Measurements from ENCODE around the gene HYAL3. TPM values are rescaled to one million over a fixed set of nuclear protein-coding genes. Genes with fewer than 3 reads are reported as not detected.
A peak's percentile ranks its signal among the peaks of the same experiment; 100 is the strongest.

HYAL3 gene
- total and polyA plus RNA-seq, 2 donors from 2014 or later: 2.0 to 3.2 TPM

GRCh38 chr3:50271314-50271936, 27.8 kb downstream of the HYAL3 start:
- FAIRE-seq (no peak), DNase-seq (no peak)
- Histone ChIP-seq H3K4me3 (ENCODE audit: low read length in 3 of 3) (peak overlapping the region in 1 of 3 donors; percentile 84), H3K9me3 (ENCODE audit: control insufficient read depth in 2 of 3, insufficient read depth in 1 of 3, low read length in 3 of 3) (no peaks in the 10 kb centered on the region), H3K27me3 (ENCODE audit: control insufficient read depth, insufficient read depth, low read length) (peaks cover 8% of the 10 kb centered on the region), H3K9ac (ENCODE audit: low read length in 3 of 3) (peak overlapping the region in 1 of 3 donors; percentile 95), H3K4me1 (ENCODE audit: control insufficient read depth in 2 of 3, insufficient read depth in 2 of 3, low read depth in 1 of 3, low read length in 3 of 3) (peaks cover 0 to 44% (median 28%) of the 10 kb centered on the region in 3 donors), H3K27ac (ENCODE audit: low read depth in 2 of 2, low read length in 2 of 2) (peak overlapping the region; percentile 91 to 94), H3K36me3 (ENCODE audit: control insufficient read depth in 2 of 3, insufficient read depth in 3 of 3, low read length in 3 of 3) (no peaks in the 10 kb centered on the region)
- no peak for TF ChIP-seq CTCF (IDR thresholded peaks at IDR 0.05; ENCODE audit: borderline replicate concordance, extremely low read depth, insufficient read depth)
- intact Hi-C loops (cut with DNase I): loop anchor here (5.0 kb wide), 1 partner anchor 44 kb away; no protein-coding TSS in a partner anchor

GRCh38 chr3:50270422-50271224, 28.6 kb downstream of the HYAL3 start:
- DNase-seq (no peak), FAIRE-seq (no peak)
- Histone ChIP-seq H3K4me1 (ENCODE audit: control insufficient read depth in 2 of 3, insufficient read depth in 2 of 3, low read depth in 1 of 3, low read length in 3 of 3) (peaks cover 0 to 51% (median 36%) of the 10 kb centered on the region in 3 donors), H3K4me3 (ENCODE audit: low read length in 3 of 3) (peak overlapping the region in 2 of 3 donors; percentile 73 to 84), H3K27me3 (ENCODE audit: control insufficient read depth, insufficient read depth, low read length) (peaks cover 8% of the 10 kb centered on the region), H3K9me3 (ENCODE audit: control insufficient read depth in 2 of 3, insufficient read depth in 1 of 3, low read length in 3 of 3) (no peaks in the 10 kb centered on the region), H3K27ac (ENCODE audit: low read depth in 2 of 2, low read length in 2 of 2) (peak overlapping the region; percentile 91 to 94), H3K36me3 (ENCODE audit: control insufficient read depth in 2 of 3, insufficient read depth in 3 of 3, low read length in 3 of 3) (no peaks in the 10 kb centered on the region), H3K9ac (ENCODE audit: low read length in 3 of 3) (peak overlapping the region in 1 of 3 donors; percentile 95)
- intact Hi-C loops (cut with DNase I): loop anchor here (5.0 kb wide), 1 partner anchor 43 kb away; no protein-coding TSS in a partner anchor
- no peak for TF ChIP-seq CTCF (IDR thresholded peaks at IDR 0.05; ENCODE audit: borderline replicate concordance, extremely low read depth, insufficient read depth)

GRCh38 chr3:50269977-50270413, 29.2 kb downstream of the HYAL3 start:
- TF ChIP-seq CTCF (IDR thresholded peaks at IDR 0.05; ENCODE audit: borderline replicate concordance, extremely low read depth, insufficient read depth): no peak
- peak overlapping the region in 2 of 3 donors; percentile 73 to 84 for H3K4me3 ChIP-seq (ENCODE audit: low read length in 3 of 3)
- DNase-seq: peak in 1 of 5 donors; percentile 13
- peaks cover 0 to 58% (median 42%) of the 10 kb centered on the region in 3 donors for H3K4me1 ChIP-seq (ENCODE audit: control insufficient read depth in 2 of 3, insufficient read depth in 2 of 3, low read depth in 1 of 3, low read length in 3 of 3)
- intact Hi-C loops (cut with DNase I): loop anchor here (5.0 kb wide), 1 partner anchor 43 kb away; no protein-coding TSS in a partner anchor
- H3K27me3 ChIP-seq (ENCODE audit: control insufficient read depth, insufficient read depth, low read length): peaks cover 6% of the 10 kb centered on the region
- peak overlapping the region; percentile 91 to 94 for H3K27ac ChIP-seq (ENCODE audit: low read depth in 2 of 2, low read length in 2 of 2)
- peak overlapping the region in 1 of 3 donors; percentile 95 for H3K9ac ChIP-seq (ENCODE audit: low read length in 3 of 3)
- H3K36me3 ChIP-seq (ENCODE audit: control insufficient read depth in 2 of 3, insufficient read depth in 3 of 3, low read length in 3 of 3): no peaks in the 10 kb centered on the region
- no peak for FAIRE-seq
- no peaks in the 10 kb centered on the region for H3K9me3 ChIP-seq (ENCODE audit: control insufficient read depth in 2 of 3, insufficient read depth in 1 of 3, low read length in 3 of 3)
